Fibroblast of skin of abdomen (primary cell): ENCODE measurements around the gene MCRIP2.

Experiments
- DNase-seq: peaks from one replicate; pipeline ENCODE4 v3.0.0-alpha.2; 2013

The MCRIP2 gene

GRCh38 chr16:633336-634050, 8.1 kb upstream of the MCRIP2 start:
- no peak for DNase-seq

- no peak for DNase-seq
These were observed 7.5 kb upstream of the MCRIP2 start for GRCh38 chr16:634051-634670.

GRCh38 chr16:634996-635395, 6.6 kb upstream of the MCRIP2 start:
- no peak for DNase-seq

- DNase-seq: no peak
These were observed 5.9 kb upstream of the MCRIP2 start for GRCh38 chr16:635573-636205.

GRCh38 chr16:636206-637080, 5.2 kb upstream of the MCRIP2 start, which contains the start of gene METTL26:
Gene METTL26 (minus strand): TSS chr16:636305. CDS start chr16:636290, 15 bp downstream.
- DNase-seq: peak; percentile 94

GRCh38 chr16:637081-638018, 4.3 kb upstream of the MCRIP2 start:
- DNase-seq: peak; percentile 90

- no peak for DNase-seq
These were observed 3.5 kb upstream of the MCRIP2 start for GRCh38 chr16:638034-638543.

DNA sequence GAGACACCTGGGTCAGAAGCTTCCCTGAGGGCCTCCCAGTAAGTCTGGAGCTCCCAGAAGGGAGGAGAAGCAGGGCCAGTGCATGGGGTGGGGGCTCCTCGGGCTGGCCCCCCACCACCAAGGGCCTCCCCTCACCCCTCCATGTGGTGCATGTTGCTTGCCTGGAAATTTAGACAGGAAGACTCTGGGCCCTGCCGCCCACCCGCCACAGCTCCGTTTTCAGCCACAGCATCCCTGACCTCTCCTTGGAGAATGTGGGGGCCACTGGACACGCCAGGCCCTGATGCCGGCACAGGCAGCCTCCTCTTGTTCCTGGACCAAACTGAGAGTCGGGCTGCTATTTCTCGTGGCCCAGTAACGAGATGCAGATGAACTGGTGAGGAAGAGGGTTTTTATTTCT, 2.8 kb upstream of the MCRIP2 start:
- no peak for DNase-seq

DNA sequence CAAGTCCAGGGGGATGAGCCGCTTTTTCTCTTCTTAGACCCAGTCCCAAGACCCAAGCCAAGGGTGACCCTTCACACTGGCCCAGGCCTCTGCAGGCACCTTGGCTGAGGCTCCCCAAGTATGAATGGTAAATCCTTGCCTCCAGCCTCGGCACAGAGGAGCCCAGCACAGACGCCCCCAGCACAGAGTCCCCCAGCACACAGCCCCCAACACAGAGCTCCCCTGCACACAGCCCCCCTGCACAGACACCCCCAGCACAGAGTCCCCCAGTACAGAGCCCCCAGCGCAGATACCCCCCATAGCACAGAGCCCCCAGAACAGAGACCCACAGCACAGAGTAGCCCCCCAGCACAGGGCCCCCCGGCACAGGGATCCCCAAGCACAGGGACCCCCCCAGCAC, 1.0 kb upstream of the MCRIP2 start:
- no peak for DNase-seq

DNA sequence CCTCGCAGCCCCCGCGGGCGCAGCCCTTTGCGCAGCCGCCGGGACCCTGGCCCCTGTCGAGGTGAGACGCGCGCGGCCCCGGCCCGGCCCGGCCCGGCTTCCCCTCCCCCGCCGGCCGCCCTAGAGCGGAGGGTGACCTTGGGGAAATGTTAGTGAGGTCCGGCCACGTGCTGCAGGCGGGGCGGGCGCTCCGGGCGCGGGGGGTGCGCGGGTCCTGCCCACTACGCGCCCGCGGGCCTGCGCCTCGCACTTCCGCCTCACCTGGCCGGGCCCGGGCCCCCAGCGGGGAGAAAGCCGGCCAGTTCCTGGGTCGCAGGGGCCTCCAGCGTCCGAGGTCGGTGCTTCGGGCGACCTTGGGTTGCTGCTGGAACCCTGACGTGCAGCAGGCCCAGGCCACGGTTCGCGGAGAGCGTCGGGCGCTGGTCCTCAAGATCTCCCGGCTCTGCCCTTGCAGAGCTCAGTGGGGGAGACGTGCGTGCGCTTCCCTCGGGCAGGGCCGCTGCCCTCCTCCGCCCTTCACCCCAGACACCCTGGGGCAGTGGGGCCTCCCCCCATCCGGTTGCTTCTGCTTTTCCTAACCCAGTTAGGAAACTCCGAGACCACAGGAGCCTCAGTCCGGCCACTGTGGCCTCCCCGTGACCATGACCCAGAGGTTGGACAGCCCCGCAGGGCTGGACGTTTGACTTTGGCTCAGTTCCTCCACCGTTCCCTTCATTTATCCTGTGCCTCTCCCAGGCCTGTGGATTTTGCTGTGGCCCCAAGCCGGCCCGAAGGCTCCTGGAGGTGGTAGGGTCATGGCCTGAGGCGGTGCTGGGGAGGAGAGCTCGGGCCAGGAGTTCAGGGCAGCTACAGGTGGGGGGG, 791 bp downstream of the MCRIP2 start:
- DNase-seq: no peak

- DNase-seq: no peak
These were observed 1.4 kb downstream of the MCRIP2 start for GRCh38 chr16:643050-643368.

- DNase-seq: no peak
These were observed 2.9 kb downstream of the MCRIP2 start for GRCh38 chr16:644556-644955.

DNA sequence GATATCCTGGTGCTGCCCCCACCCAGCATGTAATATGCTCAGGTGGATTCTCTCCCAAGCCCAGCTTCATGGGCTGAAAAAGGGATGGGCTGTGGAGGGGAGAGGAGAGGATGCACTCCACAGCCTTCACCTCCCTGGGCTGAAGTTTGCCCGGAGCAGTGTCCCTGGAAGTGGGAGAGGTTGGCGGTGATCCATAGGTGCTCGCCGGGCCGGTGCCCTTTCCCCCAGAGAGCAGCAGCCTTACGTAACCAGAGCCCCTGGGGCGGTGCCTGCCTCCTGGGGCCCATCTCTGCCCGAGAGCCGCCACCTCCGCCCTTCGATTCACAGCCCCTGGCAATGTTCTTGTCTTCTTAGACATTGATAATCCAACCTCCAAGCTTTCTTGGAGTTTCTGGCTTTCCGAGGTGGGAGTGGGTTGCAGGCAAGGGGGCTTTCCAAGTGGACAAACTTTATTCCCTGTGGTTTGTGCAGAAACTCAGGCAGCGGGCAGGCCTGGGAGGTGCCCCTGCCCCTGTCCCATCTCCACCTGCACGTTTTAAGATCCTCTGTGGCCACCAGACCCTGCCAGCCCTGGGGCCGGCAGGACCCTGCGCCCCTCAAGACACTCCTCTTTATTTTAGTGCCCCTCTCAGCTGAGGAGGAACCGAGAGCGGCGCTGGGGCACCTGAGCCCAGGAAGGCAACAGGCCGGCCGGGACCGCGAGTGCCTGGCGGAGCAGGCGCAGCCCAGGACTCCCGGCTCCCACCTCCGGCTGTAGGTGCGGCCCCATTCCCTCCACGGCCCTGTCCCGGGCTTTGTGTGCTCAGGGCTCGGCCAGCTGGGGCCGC, 4.4 kb downstream of the MCRIP2 start:
- no peak for DNase-seq

GRCh38 chr16:646679-647172, 5.1 kb downstream of the MCRIP2 start:
- DNase-seq: no peak

- no peak for DNase-seq
These were observed 5.7 kb downstream of the MCRIP2 start for GRCh38 chr16:647173-647902.

- DNase-seq: peak; percentile 18
These were observed 6.6 kb downstream of the MCRIP2 start for GRCh38 chr16:648071-648780.

DNA sequence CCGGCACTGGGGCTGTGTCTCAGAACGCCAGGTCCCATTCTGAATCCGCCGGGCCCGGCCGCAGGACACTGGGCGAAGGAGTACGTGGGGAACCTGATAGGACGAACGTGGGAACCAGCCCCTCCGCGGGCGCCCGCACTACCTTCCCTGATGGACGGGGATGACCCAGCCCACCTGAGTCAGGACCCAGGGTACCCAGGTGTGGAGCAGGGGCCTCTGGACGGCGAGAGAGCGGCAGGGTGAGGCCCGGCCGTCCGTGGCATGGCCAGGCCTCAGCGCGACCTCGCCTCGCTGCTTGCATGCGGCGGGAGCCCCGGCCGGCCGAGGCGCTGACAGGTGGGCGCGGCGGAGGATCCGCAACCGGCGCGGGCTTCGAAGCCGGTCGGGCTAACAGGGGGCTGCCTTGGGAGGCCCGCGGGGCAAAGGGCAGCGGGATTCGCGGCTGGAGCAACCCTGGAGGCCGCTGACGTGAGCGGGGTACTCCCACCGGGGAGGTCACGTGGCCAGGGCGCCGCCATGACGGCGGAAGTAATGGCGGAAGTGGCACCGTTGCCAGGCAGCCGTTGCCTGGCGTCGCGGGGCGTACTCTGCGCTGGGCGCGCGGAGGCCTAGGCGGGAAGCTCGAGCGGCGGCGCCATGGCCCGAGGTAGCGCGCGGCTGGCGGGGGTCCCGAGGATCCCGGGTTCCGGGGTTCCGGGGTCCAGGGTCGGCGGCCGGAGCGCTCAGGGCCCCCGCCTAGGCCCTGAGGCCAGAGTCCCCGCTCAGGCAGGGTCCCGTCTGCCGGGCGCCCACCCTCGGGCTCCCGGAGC, 7.4 kb downstream of the MCRIP2 start, which contains the start of gene WDR90:
TSS of gene WDR90 (plus strand) at position 585 of the 809 bp plus-strand sequence. CDS start at position 637, 52 bp downstream.
- peak; percentile 88 for DNase-seq
